ENCODE results near the gene PACRG. TPM values are rescaled to one million over a fixed set of nuclear protein-coding genes. Genes with fewer than 3 reads are reported as not detected.

PACRG gene
- total and polyA plus RNA-seq, 2 of the 8 experiments (the other 6 are each of a cell fraction or from before 2014, with no cell fraction given), result 0.44 to 0.54 TPM

DNA sequence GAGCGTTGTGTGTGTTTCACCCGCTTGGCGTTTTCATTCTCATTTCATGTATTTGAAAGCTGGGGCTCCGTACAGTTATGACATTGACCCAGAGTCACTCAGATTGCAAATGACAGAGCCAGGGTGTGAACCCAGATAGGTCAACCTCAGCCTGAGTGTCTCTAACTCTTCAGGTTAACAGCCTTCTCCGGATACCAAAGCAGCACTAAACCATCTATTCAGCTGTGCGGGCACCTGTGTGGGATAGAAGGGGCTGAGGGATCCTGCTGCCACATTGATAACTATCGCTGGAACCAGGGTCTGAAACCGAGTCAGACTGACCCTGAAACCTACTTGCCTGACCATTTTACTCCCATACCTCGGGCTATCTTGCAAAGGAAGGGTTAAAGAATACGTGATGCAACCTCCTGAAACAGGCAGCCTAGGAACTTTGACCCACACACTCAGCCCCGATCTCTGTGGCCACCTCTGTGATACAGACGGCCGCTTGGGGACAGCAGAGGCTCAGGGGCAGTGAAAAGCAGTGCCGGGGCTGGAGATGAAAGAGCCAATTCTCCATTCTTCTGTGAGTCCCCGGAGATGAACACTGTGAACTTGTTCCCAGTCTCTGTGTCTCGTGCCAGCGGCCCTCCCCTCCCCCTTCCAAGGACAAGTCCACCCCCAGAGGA, 453.2 kb downstream of the PACRG start (continued):
- TF ChIP-seq RBBP5 (IDR thresholded peaks at IDR 0.05; ENCODE audit: borderline replicate concordance, low read depth, low read length) (no peak), POLR2AphosphoS5 (IDR thresholded peaks at IDR 0.05; ENCODE audit: low read depth, low read length) (no peak), PHF8 (conservative IDR thresholded peaks at IDR 0.05; ENCODE audit: low read depth, low read length) (no peak), KDM1A (IDR thresholded peaks at IDR 0.05; ENCODE audit: borderline replicate concordance, low read length) (no peak), BRCA1 (IDR thresholded peaks at IDR 0.05; ENCODE audit: low read depth, low read length) (no peak), TBP (IDR thresholded peaks at IDR 0.05; ENCODE audit: low read depth, low read length) (peak; percentile 41; the same call in 1 of the 2 replicates), EZH2 (IDR thresholded peaks at IDR 0.05; ENCODE audit: low read depth, low read length, severe bottlenecking) (no peak), CTCF (IDR thresholded peaks at IDR 0.05; ENCODE audit: control extremely low read depth in 1 of 3, insufficient read depth in 1 of 3, low read depth in 1 of 3, low read length in 3 of 3) (peak; percentile 84 to 92 (median 89)), CHD2 (IDR thresholded peaks at IDR 0.05; ENCODE audit: low read length) (no peak; the same call in 1 of the 2 replicates), NRF1 (IDR thresholded peaks at IDR 0.05; ENCODE audit: low read depth, low read length) (no peak), SRF (IDR thresholded peaks at IDR 0.05; ENCODE audit: low read depth, low read length) (no peak), CEBPB (IDR thresholded peaks at IDR 0.05; ENCODE audit: low read depth, low read length) (peak; percentile 97), MAFK (IDR thresholded peaks at IDR 0.05; ENCODE audit: low read depth, low read length) (peak; percentile 10; the same call in 1 of the 2 replicates), ATF2 (IDR thresholded peaks at IDR 0.05; ENCODE audit: low read length) (no peak), KDM4A (IDR thresholded peaks at IDR 0.05; ENCODE audit: low read depth, low read length, severe bottlenecking) (no peak), HDAC2 (IDR thresholded peaks at IDR 0.05; ENCODE audit: borderline replicate concordance in 1 of 2, low read depth in 2 of 2, low read length in 2 of 2) (no peak), BACH1 (IDR thresholded peaks at IDR 0.05; ENCODE audit: low read length) (no peak), EP300 (IDR thresholded peaks at IDR 0.05; ENCODE audit: borderline replicate concordance in 1 of 2, low read depth in 2 of 2, low read length in 2 of 2) (peak in 1 of 2 experiments; percentile 65; a peak in 1 of 3 replicates)
- TF ChIP-seq, protein P1, sequence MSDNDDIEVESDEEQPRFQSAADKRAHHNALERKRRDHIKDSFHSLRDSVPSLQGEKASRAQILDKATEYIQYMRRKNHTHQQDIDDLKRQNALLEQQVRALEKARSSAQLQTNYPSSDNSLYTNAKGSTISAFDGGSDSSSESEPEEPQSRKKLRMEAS (IDR thresholded peaks at IDR 0.05), result no peak
